H1 (cell line): ENCODE measurements around the gene ZFP36L2. TPM values are rescaled to one million over a fixed set of nuclear protein-coding genes. Genes with fewer than 3 reads are reported as not detected.

ENCODE experiments used
- CTCF ChIA-PET: fragments of 300-600 bp; sonication (Branson Sonifier 250); formaldehyde crosslinking; loops from one replicate; lab custom pipeline; 2021; ENCODE audit not compliant: partially characterized antibody; lab: Charles Lee
- POLR2A ChIA-PET: fragments of 300-600 bp; sonication (Branson Sonifier 250); formaldehyde crosslinking; loops from one replicate; lab custom pipeline; 2021; ENCODE audit warnings: inconsistent platforms; ENCODE audit not compliant: partially characterized antibody; lab: Charles Lee
- DNase-seq, 2 experiments: peaks; one replicate each; pipeline versions ENCODE4 v3.0.0 to v3.0.0-alpha.2; 2010 to 2022; ENCODE audit warnings: low spot score in 2 of 2, low read depth in 1 of 2, mixed read lengths in 1 of 2
- FAIRE-seq: peaks from 2 replicates; lab custom pipeline; 2011; peaks lifted over from hg19 to GRCh38; lab: Jason Lieb, UNC
- H2AFZ ChIP-seq: 2 replicates; pipeline ENCODE4 v1.8.1; 2012; ENCODE audit warnings: low read length, inconsistent platforms
- H2AK5ac ChIP-seq: 2 replicates; pipeline ENCODE4 v1.6.1; 2013; ENCODE audit warnings: low read depth, low read length
- H2BK120ac ChIP-seq: replicated peaks from 2 replicates; pipeline ENCODE3; 2013; ENCODE audit warnings: low read depth, low read length, inconsistent platforms
- H2BK12ac ChIP-seq: 2 replicates; pipeline ENCODE4 v1.6.1; 2013; ENCODE audit warnings: low read depth, low read length
- H2BK15ac ChIP-seq: 2 replicates; pipeline ENCODE4 v1.6.1; 2013; ENCODE audit warnings: low read length
- H2BK20ac ChIP-seq: 2 replicates; pipeline ENCODE4 v1.6.1; 2013; ENCODE audit warnings: low read length
- H2BK5ac ChIP-seq: 2 replicates; pipeline ENCODE4 v1.6.1; 2013; ENCODE audit warnings: low read depth, low read length
- H3K14ac ChIP-seq: 2 replicates; pipeline ENCODE4 v1.6.1; 2013; ENCODE audit warnings: inconsistent platforms; ENCODE audit not compliant: insufficient read length
- H3K18ac ChIP-seq: 2 replicates; pipeline ENCODE4 v1.6.1; 2013; ENCODE audit warnings: low read length; ENCODE audit errors: extremely low read depth
- H3K23ac ChIP-seq: 2 replicates; pipeline ENCODE4 v1.6.1; 2013; ENCODE audit warnings: inconsistent platforms; ENCODE audit not compliant: insufficient read length
- H3K23me2 ChIP-seq: 2 replicates; pipeline ENCODE4 v1.6.1; 2013; ENCODE audit warnings: low read depth, low read length
- H3K27ac ChIP-seq: 2 replicates; pipeline ENCODE4 v1.6.1; 2011; ENCODE audit warnings: low read depth, low read length, inconsistent platforms
- H3K27me3 ChIP-seq, 4 experiments: replicated peaks in 1 of 4; 1 replicate in 1 of 4; 2 replicates in 3 of 4; pipeline versions ENCODE4 v1.6.1 to v1.8.1; 2011 to 2013; ENCODE audit warnings: low read length in 3 of 4, mild to moderate bottlenecking in 3 of 4, inconsistent platforms in 2 of 4, mixed read lengths in 2 of 4, moderate library complexity in 1 of 4; ENCODE audit not compliant: control insufficient read depth in 3 of 4, insufficient read depth in 3 of 4; ENCODE audit errors: extremely low read depth in 1 of 4
- H3K36me3 ChIP-seq, 4 experiments: 2 replicates each; pipeline versions ENCODE4 v1.6.1 to v1.8.1; 2011 to 2013; ENCODE audit warnings: mild to moderate bottlenecking in 4 of 4, low read length in 3 of 4, moderate library complexity in 2 of 4, control low read depth in 1 of 4, inconsistent platforms in 1 of 4; ENCODE audit not compliant: insufficient read depth in 4 of 4, control insufficient read depth in 2 of 4
- H3K4ac ChIP-seq: replicated peaks from 2 replicates; pipeline ENCODE3; 2013; ENCODE audit warnings: low read length, low read depth, mixed read lengths, inconsistent platforms; ENCODE audit not compliant: insufficient read length
- H3K4me1 ChIP-seq, 4 experiments: replicated peaks in 1 of 4; 1 replicate in 1 of 4; 2 replicates in 3 of 4; pipeline versions ENCODE4 v1.6.1 to v1.8.1; 2011 to 2013; ENCODE audit warnings: low read length in 3 of 4, inconsistent platforms in 2 of 4, mixed read lengths in 1 of 4; ENCODE audit not compliant: insufficient read depth in 4 of 4, control insufficient read depth in 3 of 4
- H3K4me2 ChIP-seq, 2 experiments: 2 replicates each; pipeline versions ENCODE4 v1.6.1 to v1.8.1; 2011 to 2013; ENCODE audit warnings: low read depth in 2 of 2, low read length in 2 of 2, control low read depth in 1 of 2, inconsistent platforms in 1 of 2, mild to moderate bottlenecking in 1 of 2; ENCODE audit not compliant: insufficient read depth in 1 of 2
- H3K4me3 ChIP-seq, 4 experiments: fragments of 200-600, 300-600 bp in 1 of 4; sonication (generic), shearing (Covaris generic), sonication (Bioruptor Twin) in 1 of 4; 2 replicates each; pipeline versions ENCODE4 v1.5.1 to v1.8.1; 2011 to 2016; ENCODE audit warnings: low read length in 4 of 4, low read depth in 3 of 4, control low read depth in 2 of 4, inconsistent platforms in 2 of 4, mild to moderate bottlenecking in 2 of 4, mixed read lengths in 1 of 4, moderate library complexity in 1 of 4; ENCODE audit not compliant: insufficient read depth in 2 of 4; ENCODE audit errors: extremely low read depth in 1 of 4
- H3K56ac ChIP-seq: replicated peaks from 2 replicates; pipeline ENCODE3; 2013; ENCODE audit warnings: low read depth, mild to moderate bottlenecking, mixed read lengths, low read length, inconsistent platforms; ENCODE audit not compliant: insufficient read length
- H3K79me1 ChIP-seq: 2 replicates; pipeline ENCODE4 v1.6.1; 2013; ENCODE audit warnings: low read depth, low read length, control low read depth
- H3K79me2 ChIP-seq, 2 experiments: 2 replicates each; pipeline versions ENCODE4 v1.6.1 to v1.8.1; 2012 to 2013; ENCODE audit warnings: low read length in 2 of 2, mild to moderate bottlenecking in 2 of 2, inconsistent platforms in 1 of 2; ENCODE audit not compliant: insufficient read depth in 2 of 2, control insufficient read depth in 1 of 2
- H3K9ac ChIP-seq, 4 experiments: replicated peaks in 1 of 4; 1 replicate in 1 of 4; 2 replicates in 3 of 4; pipeline versions ENCODE4 v1.6.1 to v1.8.1; 2011 to 2013; ENCODE audit warnings: low read depth in 3 of 4, low read length in 3 of 4, control low read depth in 2 of 4, mild to moderate bottlenecking in 2 of 4, moderate library complexity in 2 of 4, inconsistent platforms in 1 of 4; ENCODE audit errors: extremely low read depth in 1 of 4
- H3K9me3 ChIP-seq, 2 experiments: 2 replicates each; pipeline versions ENCODE4 v1.6.1 to v1.8.1; 2012 to 2013; ENCODE audit warnings: mild to moderate bottlenecking in 2 of 2, moderate library complexity in 2 of 2, control low read depth in 1 of 2, inconsistent platforms in 1 of 2, low read depth in 1 of 2, low read length in 1 of 2, mixed read lengths in 1 of 2; ENCODE audit not compliant: insufficient read depth in 2 of 2
- H4K20me1 ChIP-seq, 2 experiments: replicated peaks in 1 of 2; 2 replicates each; pipeline versions ENCODE3 to v1.8.1; 2011 to 2013; ENCODE audit warnings: inconsistent platforms in 2 of 2, low read length in 2 of 2, mild to moderate bottlenecking in 1 of 2; ENCODE audit not compliant: insufficient read depth in 2 of 2, control insufficient read depth in 1 of 2
- H4K5ac ChIP-seq: 2 replicates; pipeline ENCODE4 v1.6.1; 2013; ENCODE audit warnings: low read length, low read depth, mixed read lengths, inconsistent platforms; ENCODE audit not compliant: insufficient read length
- H4K8ac ChIP-seq: 2 replicates; pipeline ENCODE4 v1.8.0; 2013; ENCODE audit warnings: mild to moderate bottlenecking, moderate library complexity, low read length, inconsistent platforms; ENCODE audit not compliant: insufficient read depth; ENCODE audit errors: extremely low read depth
- H4K91ac ChIP-seq: replicated peaks from 2 replicates; pipeline ENCODE3; 2013; ENCODE audit warnings: low read length, mixed read lengths, inconsistent platforms; ENCODE audit not compliant: insufficient read length
- SIX5 ChIP-seq: IDR thresholded peaks from 2 replicates; pipeline ENCODE4 v1.6.1; 2011; ENCODE audit warnings: mild to moderate bottlenecking, low read depth, low read length
- WGBS, 2 experiments: shearing (Covaris generic) in 1 of 2; methylation state at CpG; one replicate each; pipeline versions ENCODE4 v1.1.6 to v1.1.7; 2013 to 2015; ENCODE audit warnings: low lambda C conversion rate in 2 of 2, mixed read lengths in 2 of 2, inconsistent platforms in 1 of 2, low coverage in 1 of 2, missing lambda C conversion rate in 1 of 2; ENCODE audit not compliant: insufficient replicate concordance in 2 of 2, insufficient coverage in 1 of 2, insufficient read length in 1 of 2; ENCODE audit errors: extremely low coverage in 1 of 2, missing lambda C conversion rate in 1 of 2; 5-methylcytosine and 5-hydroxymethylcytosine counted together
- polyA plus RNA-seq, 7 experiments: library from polyadenylated mRNA; depleted of rRNA in 3 of 7; stranded (reverse) in 5 of 7; unstranded in 2 of 7; fragments of >200 nt in 5 of 7; fragments of 200-250 nt in 2 of 7; gene quantifications; 1 replicate in 5 of 7; 2 replicates in 1 of 7; 4 replicates in 1 of 7; pipeline versions ENCODE4 v1.2.1 to v1.2.3, GENCODE V29; 2011 to 2013; ENCODE audit warnings: missing spikeins in 2 of 7, mixed read lengths in 2 of 7
- total RNA-seq: library from RNA; stranded (reverse); fragmentation: NEBNext Ultra II Directional; extraction: Animal tissue kit (Norgen Biotek cat#: 25700); gene quantifications from 2 replicates; pipeline ENCODE4 v1.2.1, GENCODE V29; 2021

The ZFP36L2 gene
- total and polyA plus RNA-seq, 2 of the 8 experiments (the other 6 are each of a cell fraction or from before 2014, with no cell fraction given) = 13.4 to 102 TPM

DNA sequence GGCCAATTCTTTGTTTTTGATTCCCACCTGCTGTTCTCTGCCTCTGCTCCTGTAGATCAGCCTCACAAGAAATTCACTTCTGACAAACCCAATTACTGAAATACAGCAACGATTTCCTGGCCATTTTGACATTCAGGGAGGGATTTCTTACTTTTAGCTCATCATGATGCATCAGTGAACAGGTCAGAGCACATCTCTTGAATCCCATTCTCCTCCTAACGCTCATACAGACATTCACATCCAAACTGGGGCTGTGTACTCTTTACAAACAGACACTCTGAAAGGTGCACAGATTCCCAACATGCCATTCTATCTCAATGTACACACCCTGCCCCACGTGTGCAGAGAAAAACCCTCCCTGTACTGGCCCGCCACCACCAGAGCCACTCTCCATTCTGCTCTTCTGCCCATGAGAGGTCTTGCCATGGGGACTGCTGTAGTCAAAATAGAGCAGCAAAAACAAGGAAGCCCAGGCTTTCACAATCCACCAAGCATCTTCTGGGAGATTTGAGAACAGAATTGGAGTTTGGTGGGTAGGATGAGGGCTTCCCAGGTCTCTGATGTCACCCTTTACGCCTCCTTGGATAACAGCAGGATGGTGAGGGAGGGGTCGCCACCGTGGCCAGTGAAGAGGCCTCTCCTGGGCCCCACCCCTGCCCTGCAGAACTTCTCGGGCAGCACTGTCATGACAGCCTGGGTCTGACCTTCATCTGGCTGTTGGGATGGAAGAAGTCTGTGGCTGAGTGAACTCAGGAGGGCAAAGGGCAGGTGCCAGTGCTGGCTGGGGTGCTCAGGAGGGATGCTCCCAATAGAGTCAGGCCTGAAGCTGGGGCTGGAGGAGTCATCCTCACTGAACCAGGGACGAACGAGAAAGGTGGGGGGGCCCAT, 41.9 kb upstream of the ZFP36L2 start:
- ChIA-PET CTCF (interaction anchor here (0.8 to 1.5 kb wide), 8 partner anchors 10 to 42 kb away, joined by 3 to 7 read pairs (median 4); partner anchors contain the start of gene ZFP36L2), POLR2A (interaction anchor here (1.0 kb wide), 1 partner anchor 26 kb away, joined by 4 read pairs; no protein-coding TSS in a partner anchor)
- 85% methylated on average over 10 of the region's 10 CpGs; no CpG with 5 or more reads in 1 of the 2 experiments for WGBS, 2 experiments

More for the DNA sequence above, 41.9 kb upstream of the ZFP36L2 start:
- Histone ChIP-seq H3K79me1 (no peaks in the 10 kb centered on the region), H3K4me3 (no peak overlapping the region), H2AFZ (no peak overlapping the region), H2BK15ac (no peak overlapping the region), H2BK120ac (no peak overlapping the region), H3K18ac (no peak overlapping the region), H2AK5ac (no peak overlapping the region), H3K14ac (no peak overlapping the region), H3K36me3 (no peaks in the 10 kb centered on the region), H3K9ac (no peak overlapping the region), H4K5ac (no peak overlapping the region), H3K79me2 (no peaks in the 10 kb centered on the region), H3K9me3 (no peaks in the 10 kb centered on the region), H3K23me2 (no peaks in the 10 kb centered on the region; the same call in 1 of the 2 replicates), H3K56ac (no peak overlapping the region), H3K27ac (no peak overlapping the region), H3K4me1 (peaks cover 0 to 12% (median 3%) of the 10 kb centered on the region in 4 experiments; a peak in 3 of 7 replicates), H4K91ac (no peak overlapping the region), H3K27me3 (no peaks in the 10 kb centered on the region), H4K20me1 (no peaks in the 10 kb centered on the region), H2BK20ac (no peak overlapping the region), H3K4me2 (no peak overlapping the region), H4K8ac (no peak overlapping the region), H2BK5ac (no peak overlapping the region), H2BK12ac (no peak overlapping the region), H3K23ac (no peak overlapping the region), H3K4ac (no peak overlapping the region)
- DNase-seq = no peak
- FAIRE-seq = no peak
- no peak for TF ChIP-seq SIX5
